ENCODE results near the gene ZDHHC3. TPM values are rescaled to one million over a fixed set of nuclear protein-coding genes. Genes with fewer than 3 reads are reported as not detected.

The ZDHHC3 gene
- total RNA-seq, 1 experiment from 2014 or later, result 58.0 TPM

GRCh38 chr3:44960387-44961026 lies 15.5 kb downstream of the ZDHHC3 start (continued):
- no peak for TF ChIP-seq PRDM15 (CRISPR knock-in tag; IDR thresholded peaks at IDR 0.05)

DNA sequence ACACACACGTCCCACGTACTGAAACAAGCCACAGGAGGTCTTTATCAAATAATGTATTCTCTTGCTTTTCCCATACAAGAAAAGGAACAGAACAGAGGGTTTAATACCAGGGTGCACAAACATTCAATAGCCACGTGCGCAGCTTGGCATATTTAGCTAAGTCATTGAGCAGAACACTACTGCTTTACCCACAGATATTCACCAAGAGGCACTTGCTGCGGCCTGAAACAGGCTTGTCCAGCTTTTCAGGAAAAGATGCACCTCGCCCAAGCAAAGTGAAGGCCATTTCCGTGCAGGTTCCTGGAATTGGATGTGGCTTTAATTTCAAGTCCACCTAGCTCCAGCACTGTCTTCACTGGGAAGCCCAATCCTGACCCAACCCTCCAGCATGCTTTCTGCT lies 17.6 kb downstream of the ZDHHC3 start:
- Mint-ChIP-seq H3K27ac (no peak overlapping the region), H3K27me3 (ENCODE audit: low read depth) (no peaks in the 10 kb centered on the region), H3K9me3 (no peaks in the 10 kb centered on the region), H3K4me3 (no peak overlapping the region), H3K36me3 (peaks cover 3% of the 10 kb centered on the region; the same call in 1 of the 2 replicates), H3K4me1 (peaks cover 5% of the 10 kb centered on the region)
- ChIA-PET CTCF (no interaction called here), POLR2A (no interaction called here)
- no peak for DNase-seq (ENCODE audit: low spot score)
- ATAC-seq, result no peak
- no peak for TF ChIP-seq CREM (CRISPR knock-in tag; IDR thresholded peaks at IDR 0.05)
- TF ChIP-seq ZNF532 (CRISPR knock-in tag; IDR thresholded peaks at IDR 0.05; ENCODE audit: borderline replicate concordance), result no peak
- no peak for TF ChIP-seq GABPB1 (CRISPR knock-in tag; IDR thresholded peaks at IDR 0.05)
- no peak for TF ChIP-seq ZNF425 (CRISPR knock-in tag; conservative IDR thresholded peaks at IDR 0.05)
- TF ChIP-seq, protein P1, sequence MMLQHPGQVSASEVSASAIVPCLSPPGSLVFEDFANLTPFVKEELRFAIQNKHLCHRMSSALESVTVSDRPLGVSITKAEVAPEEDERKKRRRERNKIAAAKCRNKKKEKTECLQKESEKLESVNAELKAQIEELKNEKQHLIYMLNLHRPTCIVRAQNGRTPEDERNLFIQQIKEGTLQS (CRISPR knock-in tag; conservative IDR thresholded peaks at IDR 0.05), result no peak
- TF ChIP-seq, protein P2, sequence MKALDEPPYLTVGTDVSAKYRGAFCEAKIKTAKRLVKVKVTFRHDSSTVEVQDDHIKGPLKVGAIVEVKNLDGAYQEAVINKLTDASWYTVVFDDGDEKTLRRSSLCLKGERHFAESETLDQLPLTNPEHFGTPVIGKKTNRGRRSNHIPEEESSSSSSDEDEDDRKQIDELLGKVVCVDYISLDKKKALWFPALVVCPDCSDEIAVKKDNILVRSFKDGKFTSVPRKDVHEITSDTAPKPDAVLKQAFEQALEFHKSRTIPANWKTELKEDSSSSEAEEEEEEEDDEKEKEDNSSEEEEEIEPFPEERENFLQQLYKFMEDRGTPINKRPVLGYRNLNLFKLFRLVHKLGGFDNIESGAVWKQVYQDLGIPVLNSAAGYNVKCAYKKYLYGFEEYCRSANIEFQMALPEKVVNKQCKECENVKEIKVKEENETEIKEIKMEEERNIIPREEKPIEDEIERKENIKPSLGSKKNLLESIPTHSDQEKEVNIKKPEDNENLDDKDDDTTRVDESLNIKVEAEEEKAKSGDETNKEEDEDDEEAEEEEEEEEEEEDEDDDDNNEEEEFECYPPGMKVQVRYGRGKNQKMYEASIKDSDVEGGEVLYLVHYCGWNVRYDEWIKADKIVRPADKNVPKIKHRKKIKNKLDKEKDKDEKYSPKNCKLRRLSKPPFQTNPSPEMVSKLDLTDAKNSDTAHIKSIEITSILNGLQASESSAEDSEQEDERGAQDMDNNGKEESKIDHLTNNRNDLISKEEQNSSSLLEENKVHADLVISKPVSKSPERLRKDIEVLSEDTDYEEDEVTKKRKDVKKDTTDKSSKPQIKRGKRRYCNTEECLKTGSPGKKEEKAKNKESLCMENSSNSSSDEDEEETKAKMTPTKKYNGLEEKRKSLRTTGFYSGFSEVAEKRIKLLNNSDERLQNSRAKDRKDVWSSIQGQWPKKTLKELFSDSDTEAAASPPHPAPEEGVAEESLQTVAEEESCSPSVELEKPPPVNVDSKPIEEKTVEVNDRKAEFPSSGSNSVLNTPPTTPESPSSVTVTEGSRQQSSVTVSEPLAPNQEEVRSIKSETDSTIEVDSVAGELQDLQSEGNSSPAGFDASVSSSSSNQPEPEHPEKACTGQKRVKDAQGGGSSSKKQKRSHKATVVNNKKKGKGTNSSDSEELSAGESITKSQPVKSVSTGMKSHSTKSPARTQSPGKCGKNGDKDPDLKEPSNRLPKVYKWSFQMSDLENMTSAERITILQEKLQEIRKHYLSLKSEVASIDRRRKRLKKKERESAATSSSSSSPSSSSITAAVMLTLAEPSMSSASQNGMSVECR (CRISPR knock-in tag; IDR thresholded peaks at IDR 0.05; ENCODE audit: borderline replicate concordance), result no peak
- no peak for TF ChIP-seq MAX (CRISPR knock-in tag; IDR thresholded peaks at IDR 0.05)
- TF ChIP-seq NR2C2 (CRISPR knock-in tag; IDR thresholded peaks at IDR 0.05), result no peak
- TF ChIP-seq ZNF138 (CRISPR knock-in tag; conservative IDR thresholded peaks at IDR 0.05), result no peak
- TF ChIP-seq FOXK1 (CRISPR knock-in tag; IDR thresholded peaks at IDR 0.05), result no peak
- TF ChIP-seq OVOL2 (CRISPR knock-in tag; IDR thresholded peaks at IDR 0.05; ENCODE audit: borderline replicate concordance), result no peak
- TF ChIP-seq AFF4 (CRISPR knock-in tag; IDR thresholded peaks at IDR 0.05; ENCODE audit: borderline replicate concordance), result no peak
- no peak for TF ChIP-seq ZNF219 (CRISPR knock-in tag; IDR thresholded peaks at IDR 0.05; ENCODE audit: borderline replicate concordance)
